Trophoblast cell (in vitro differentiated cells and primary cell): ENCODE results near the gene ADAMTS9.

Source experiments
- DNase-seq, 2 donors: peaks; one replicate each; pipeline ENCODE4 v3.0.0-alpha.2; 2016
- H2AFZ ChIP-seq: 2 replicates; pipeline ENCODE4 v1.6.1; 2013; ENCODE audit warnings: low read length, moderate library complexity, mild to moderate bottlenecking; ENCODE audit not compliant: insufficient read depth, poor library complexity
- H2AK5ac ChIP-seq: 2 replicates; pipeline ENCODE4 v1.6.1; 2013; ENCODE audit warnings: mild to moderate bottlenecking, low read length
- H2BK120ac ChIP-seq: 2 replicates; pipeline ENCODE4 v1.6.1; 2013; ENCODE audit warnings: low read length, mild to moderate bottlenecking, moderate library complexity; ENCODE audit not compliant: insufficient read depth, poor library complexity
- H2BK12ac ChIP-seq: 2 replicates; pipeline ENCODE4 v1.6.1; 2013; ENCODE audit warnings: mild to moderate bottlenecking, low read length, moderate library complexity
- H2BK5ac ChIP-seq: 2 replicates; pipeline ENCODE4 v1.6.1; 2013; ENCODE audit warnings: low read length, low read depth, moderate library complexity, mild to moderate bottlenecking; ENCODE audit not compliant: poor library complexity
- H3K14ac ChIP-seq: 2 replicates; pipeline ENCODE4 v1.6.1; 2013; ENCODE audit warnings: mild to moderate bottlenecking, low read length
- H3K18ac ChIP-seq: 2 replicates; pipeline ENCODE4 v1.6.1; 2013; ENCODE audit warnings: mild to moderate bottlenecking, low read length
- H3K23ac ChIP-seq: 2 replicates; pipeline ENCODE4 v1.6.1; 2013; ENCODE audit warnings: low read length
- H3K27ac ChIP-seq: 2 replicates; pipeline ENCODE4 v1.5.1; 2013; ENCODE audit warnings: low read depth, mild to moderate bottlenecking, inconsistent platforms, low read length, moderate library complexity
- H3K27me3 ChIP-seq: 2 replicates; pipeline ENCODE4 v1.6.1; 2013; ENCODE audit warnings: inconsistent platforms, mild to moderate bottlenecking, low read length, moderate library complexity; ENCODE audit not compliant: insufficient read depth
- H3K36me3 ChIP-seq, 2 experiments: 1 replicate in 1 of 2; 2 replicates in 1 of 2; pipeline ENCODE4 v1.6.1; 2013; ENCODE audit warnings: low read length in 2 of 2, mild to moderate bottlenecking in 2 of 2, moderate library complexity in 1 of 2; ENCODE audit not compliant: insufficient read depth in 2 of 2, control insufficient read depth in 1 of 2
- H3K4ac ChIP-seq: 2 replicates; pipeline ENCODE4 v1.6.1; 2013; ENCODE audit warnings: low read depth, mild to moderate bottlenecking, low read length, moderate library complexity
- H3K4me1 ChIP-seq, 2 experiments: 1 replicate in 1 of 2; 2 replicates in 1 of 2; pipeline ENCODE4 v1.6.1; 2013; ENCODE audit warnings: low read length in 2 of 2, mild to moderate bottlenecking in 2 of 2, moderate library complexity in 1 of 2; ENCODE audit not compliant: insufficient read depth in 2 of 2, control insufficient read depth in 1 of 2
- H3K4me2 ChIP-seq: 2 replicates; pipeline ENCODE4 v1.6.1; 2013; ENCODE audit warnings: inconsistent platforms, mild to moderate bottlenecking, low read length, moderate library complexity
- H3K4me3 ChIP-seq: 2 replicates; pipeline ENCODE4 v1.5.1; 2013; ENCODE audit warnings: mild to moderate bottlenecking, low read depth, low read length, inconsistent platforms
- H3K79me1 ChIP-seq: one replicate; pipeline ENCODE4 v1.6.1; 2013; ENCODE audit warnings: low read length
- H3K79me2 ChIP-seq: 2 replicates; pipeline ENCODE4 v1.6.1; 2013; ENCODE audit warnings: low read length, mild to moderate bottlenecking; ENCODE audit not compliant: control insufficient read depth, insufficient read depth, poor library complexity
- H3K9ac ChIP-seq: 2 replicates; pipeline ENCODE4 v1.6.1; 2013; ENCODE audit warnings: mild to moderate bottlenecking, low read length
- H3K9me3 ChIP-seq: 2 replicates; pipeline ENCODE4 v1.6.1; 2013; ENCODE audit warnings: low read depth, mild to moderate bottlenecking, control low read depth, inconsistent platforms, low read length; ENCODE audit not compliant: insufficient read depth
- H4K12ac ChIP-seq: 2 replicates; pipeline ENCODE4 v1.6.1; 2013; ENCODE audit warnings: low read depth, mild to moderate bottlenecking, low read length, moderate library complexity
- H4K8ac ChIP-seq: 2 replicates; pipeline ENCODE4 v1.6.1; 2013; ENCODE audit warnings: low read depth, mild to moderate bottlenecking, low read length, moderate library complexity
- H4K91ac ChIP-seq: one replicate; pipeline ENCODE4 v1.6.1; 2013; ENCODE audit warnings: low read depth, mild to moderate bottlenecking, low read length, moderate library complexity
- WGBS: extraction: QIAGEN DNeasy Blood & Tissue Kit; methylation state at CpG from one replicate; pipeline ENCODE4 v1.1.7; 2013; ENCODE audit warnings: missing lambda C conversion rate; ENCODE audit not compliant: insufficient read length, insufficient coverage; ENCODE audit errors: extremely low coverage; 5-methylcytosine and 5-hydroxymethylcytosine counted together

ADAMTS9 gene

GRCh38 chr3:64612916-64613526 lies 74.8 kb downstream of the ADAMTS9 start:
- peak overlapping the region; percentile 29 for H3K27ac ChIP-seq
- H2BK12ac ChIP-seq = no peak overlapping the region
- peaks cover 5 to 14% of the 10 kb centered on the region in 2 experiments for H3K36me3 ChIP-seq
- no peak overlapping the region for H3K14ac ChIP-seq
- no peak overlapping the region for H4K91ac ChIP-seq
- H3K4me3 ChIP-seq = no peak overlapping the region
- H3K4ac ChIP-seq = no peak overlapping the region
- peak; percentile 89 to 94 for DNase-seq
- H3K9me3 ChIP-seq = no peaks in the 10 kb centered on the region
- H4K12ac ChIP-seq = no peak overlapping the region
- no peak overlapping the region for H2AFZ ChIP-seq
- WGBS = no CpG with 5 or more reads among the region's 11 CpGs
- H3K4me2 ChIP-seq = peak overlapping the region; percentile 44
- H2AK5ac ChIP-seq = no peak overlapping the region
- H3K4me1 ChIP-seq = peaks cover 3 to 7% of the 10 kb centered on the region in 2 experiments
- H4K8ac ChIP-seq = no peak overlapping the region
- H3K18ac ChIP-seq = no peak overlapping the region
- no peak overlapping the region for H2BK120ac ChIP-seq
- H3K9ac ChIP-seq = no peak overlapping the region
- peaks cover 5% of the 10 kb centered on the region for H3K79me1 ChIP-seq
- no peak overlapping the region for H2BK5ac ChIP-seq
- H3K79me2 ChIP-seq = no peaks in the 10 kb centered on the region
- no peaks in the 10 kb centered on the region for H3K27me3 ChIP-seq
- H3K23ac ChIP-seq = no peak overlapping the region

GRCh38 chr3:64612082-64612860 lies 75.5 kb downstream of the ADAMTS9 start:
- H3K27me3 ChIP-seq = no peaks in the 10 kb centered on the region
- DNase-seq = no peak
- WGBS = no CpG with 5 or more reads among the region's 4 CpGs

GRCh38 chr3:64608741-64609140 lies 79.1 kb downstream of the ADAMTS9 start:
- H3K4me1 ChIP-seq = peaks cover 3 to 7% of the 10 kb centered on the region in 2 experiments
- no peak overlapping the region for H3K4me2 ChIP-seq
- no peak overlapping the region for H3K27ac ChIP-seq
- H3K18ac ChIP-seq = no peak overlapping the region
- peaks cover 6 to 8% of the 10 kb centered on the region in 2 experiments for H3K36me3 ChIP-seq
- no peak overlapping the region for H2BK12ac ChIP-seq
- peaks cover 5% of the 10 kb centered on the region for H3K79me1 ChIP-seq
- no peaks in the 10 kb centered on the region for H3K27me3 ChIP-seq
- H2BK120ac ChIP-seq = no peak overlapping the region
- no peak for DNase-seq
- H3K14ac ChIP-seq = no peak overlapping the region
- H4K8ac ChIP-seq = no peak overlapping the region
- H3K79me2 ChIP-seq = no peaks in the 10 kb centered on the region
- no peak overlapping the region for H3K9ac ChIP-seq
- no CpG with 5 or more reads among the region's 2 CpGs for WGBS
- H2AK5ac ChIP-seq = no peak overlapping the region
- no peak overlapping the region for H4K91ac ChIP-seq
- H3K9me3 ChIP-seq = peaks cover 1% of the 10 kb centered on the region
- H3K23ac ChIP-seq = no peak overlapping the region
- H2BK5ac ChIP-seq = no peak overlapping the region
- no peak overlapping the region for H2AFZ ChIP-seq
- H3K4ac ChIP-seq = no peak overlapping the region
- no peak overlapping the region for H4K12ac ChIP-seq
- no peak overlapping the region for H3K4me3 ChIP-seq

More at GRCh38 chr3:64612082-64612860, 75.5 kb downstream of the ADAMTS9 start:
- Histone ChIP-seq H3K27ac (peak overlapping the region; percentile 29), H3K36me3 (peaks cover 5 to 14% of the 10 kb centered on the region in 2 experiments), H2AFZ (no peak overlapping the region), H2BK5ac (no peak overlapping the region), H3K23ac (no peak overlapping the region), H2AK5ac (no peak overlapping the region), H4K91ac (no peak overlapping the region), H3K4me2 (no peak overlapping the region), H4K12ac (no peak overlapping the region), H2BK120ac (no peak overlapping the region), H3K9me3 (no peaks in the 10 kb centered on the region), H3K4ac (no peak overlapping the region), H3K18ac (no peak overlapping the region), H3K14ac (no peak overlapping the region), H3K4me1 (peaks cover 3 to 7% of the 10 kb centered on the region in 2 experiments), H3K79me2 (no peaks in the 10 kb centered on the region), H3K79me1 (peaks cover 5% of the 10 kb centered on the region), H2BK12ac (no peak overlapping the region), H4K8ac (no peak overlapping the region), H3K9ac (no peak overlapping the region), H3K4me3 (no peak overlapping the region)

DNA sequence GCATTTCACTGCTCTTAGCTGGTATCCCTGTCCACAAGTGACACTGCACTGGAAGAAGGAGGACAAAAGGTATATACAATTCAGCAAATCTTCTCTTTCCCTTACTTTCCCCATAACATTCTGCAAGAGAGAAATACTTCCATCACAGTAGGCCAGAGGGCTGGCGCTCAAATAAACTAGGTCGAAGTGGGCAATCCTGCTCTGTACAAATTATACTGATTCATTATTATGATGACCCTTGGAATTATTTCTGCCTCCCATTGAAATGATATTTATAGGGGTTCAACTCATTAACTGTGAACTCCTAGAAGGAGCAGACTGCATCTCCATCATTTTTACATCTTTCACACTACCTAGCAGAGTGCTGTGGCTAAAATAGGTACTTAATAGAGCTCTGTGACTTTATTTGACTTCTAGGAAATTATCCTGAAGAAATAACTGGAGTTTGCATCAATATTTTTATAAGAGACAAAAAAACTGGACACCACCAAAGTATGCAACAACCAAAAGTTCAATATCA lies 80.7 kb downstream of the ADAMTS9 start:
- peaks cover 0 to 2% of the 10 kb centered on the region in 2 experiments for H3K4me1 ChIP-seq
- H3K4ac ChIP-seq = no peak overlapping the region
- H2BK5ac ChIP-seq = no peak overlapping the region
- H2AFZ ChIP-seq = no peak overlapping the region
- H3K79me1 ChIP-seq = peaks cover 2% of the 10 kb centered on the region
- H3K4me3 ChIP-seq = no peak overlapping the region
- H4K8ac ChIP-seq = no peak overlapping the region
- H3K23ac ChIP-seq = no peak overlapping the region
- peaks cover 7 to 16% of the 10 kb centered on the region in 2 experiments for H3K36me3 ChIP-seq
- H3K27me3 ChIP-seq = no peaks in the 10 kb centered on the region
- no peak overlapping the region for H2AK5ac ChIP-seq
- no peaks in the 10 kb centered on the region for H3K79me2 ChIP-seq
- H2BK12ac ChIP-seq = no peak overlapping the region
- H3K9me3 ChIP-seq = peaks cover 1% of the 10 kb centered on the region
- no peak overlapping the region for H4K91ac ChIP-seq
- H4K12ac ChIP-seq = no peak overlapping the region
- DNase-seq = no peak
- no peak overlapping the region for H3K18ac ChIP-seq
- no peak overlapping the region for H3K27ac ChIP-seq
- H3K14ac ChIP-seq = no peak overlapping the region
- H2BK120ac ChIP-seq = no peak overlapping the region
- WGBS = no CpG with 5 or more reads among the region's 2 CpGs
- H3K9ac ChIP-seq = no peak overlapping the region
- H3K4me2 ChIP-seq = no peak overlapping the region
